NCI-H524 treated with DMSO at 0.1 percent for 48 hours (cell line): ENCODE measurements around the gene KBTBD7.
"Not testable (repeated sequence)": the region's sequence is repeated elsewhere in the genome, so short reads cannot be mapped to it uniquely, and the experiment has no call there.

Experiments used
- DNase-seq: peaks from one replicate; lab custom pipeline; 2025; lab: John Stamatoyannopoulos, UW

The KBTBD7 gene

GRCh38 chr13:41199079-41199478 lies 4.7 kb upstream of the KBTBD7 start:
- DNase-seq: no peak

GRCh38 chr13:41196620-41197019 lies 2.3 kb upstream of the KBTBD7 start:
- DNase-seq: no peak

- DNase-seq: no peak
These were observed 1.6 kb upstream of the KBTBD7 start for GRCh38 chr13:41196011-41196410.

GRCh38 chr13:41193469-41193868 lies 900 bp downstream of the KBTBD7 start:
- DNase-seq: no peak

- DNase-seq: no peak
These were observed 5.8 kb downstream of the KBTBD7 start for GRCh38 chr13:41188584-41188983.

GRCh38 chr13:41186481-41186880 lies 7.9 kb downstream of the KBTBD7 start:
- no peak for DNase-seq

GRCh38 chr13:41182231-41182630 lies 12.1 kb downstream of the KBTBD7 start:
- DNase-seq: no peak

- no peak for DNase-seq
These were observed 14.6 kb downstream of the KBTBD7 start for GRCh38 chr13:41179593-41180250.

- no peak for DNase-seq
These were observed 16.3 kb downstream of the KBTBD7 start for GRCh38 chr13:41178040-41178439.

- no peak for DNase-seq
These were observed 16.8 kb downstream of the KBTBD7 start for GRCh38 chr13:41177616-41178015.

GRCh38 chr13:41175576-41175975 lies 18.8 kb downstream of the KBTBD7 start:
- not testable (repeated sequence) for DNase-seq

- DNase-seq: no peak
These were observed 32.2 kb downstream of the KBTBD7 start for GRCh38 chr13:41162151-41162550.

- DNase-seq: no peak
These were observed 35.2 kb downstream of the KBTBD7 start for GRCh38 chr13:41159174-41159573.

GRCh38 chr13:41157048-41157717 lies 37.2 kb downstream of the KBTBD7 start:
- DNase-seq: no peak

- DNase-seq: no peak
These were observed 37.7 kb downstream of the KBTBD7 start for GRCh38 chr13:41156620-41157019.

GRCh38 chr13:41154042-41154441 lies 40.3 kb downstream of the KBTBD7 start:
- no peak for DNase-seq

GRCh38 chr13:41152005-41152404 lies 42.4 kb downstream of the KBTBD7 start:
- DNase-seq: no peak

- no peak for DNase-seq
These were observed 44.3 kb downstream of the KBTBD7 start for GRCh38 chr13:41150058-41150457.

- no peak for DNase-seq
These were observed 45.7 kb downstream of the KBTBD7 start for GRCh38 chr13:41148419-41149283.

GRCh38 chr13:41145136-41145908 lies 49.0 kb downstream of the KBTBD7 start:
- DNase-seq: no peak

- DNase-seq: no peak
These were observed 49.8 kb downstream of the KBTBD7 start for GRCh38 chr13:41144576-41144975.
